Suprapubic skin (tissue), 3 donors: ENCODE measurements around the gene UVRAG.

Source experiments
- CTCF ChIP-seq, 2 donors: fragments of 200-600 bp in 1 of 2; fragments of 450-650 bp in 1 of 2; sonication (generic) in 1 of 2; IDR thresholded peaks; one replicate each; pipeline ENCODE4 v1.5.1; 2016 to 2019; ENCODE audit warnings: antibody characterized with exemption in 2 of 2, mild to moderate bottlenecking in 1 of 2, moderate library complexity in 1 of 2
- POLR2AphosphoS5 ChIP-seq, 3 donors: sonication (generic); formaldehyde crosslinking; IDR thresholded peaks; one replicate each; pipeline ENCODE4 v1.6.1; 2017; ENCODE audit warnings: antibody characterized with exemption in 3 of 3

- TF ChIP-seq CTCF (IDR thresholded peaks at IDR 0.05) (no peak), POLR2AphosphoS5 (IDR thresholded peaks at IDR 0.05) (no peak)
Observed at GRCh38 chr11:75801362-75802020, 13.5 kb upstream of the UVRAG start.
